GM23248 (cell line): ENCODE measurements around the gene NFIX. TPM values are rescaled to one million over a fixed set of nuclear protein-coding genes. Genes with fewer than 3 reads are reported as not detected.
A peak's percentile ranks its signal among the peaks of the same experiment; 100 is the strongest.

Source experiments
- DNase-seq: peaks from one replicate; pipeline ENCODE4 v3.0.0-alpha.2; 2015
- H2AFZ ChIP-seq: fragments of 200-600 bp; sonication (generic); 2 replicates; pipeline ENCODE4 v1.6.1; 2016; ENCODE audit warnings: antibody characterized with exemption
- H3F3A ChIP-seq: fragments of 200-600 bp; sonication (generic); 2 replicates; pipeline ENCODE4 v1.6.1; 2016; ENCODE audit warnings: mild to moderate bottlenecking, antibody characterized with exemption, mixed run types; ENCODE audit not compliant: insufficient read depth
- H3K27ac ChIP-seq: fragments of 200-600 bp; sonication (generic); 2 replicates; pipeline ENCODE4 v1.5.1; 2016; ENCODE audit warnings: mild to moderate bottlenecking
- H3K27me3 ChIP-seq: fragments of 200-600 bp; sonication (generic); replicated peaks from 2 replicates; pipeline ENCODE4 v1.6.1; 2016; ENCODE audit warnings: mild to moderate bottlenecking; ENCODE audit not compliant: insufficient read depth
- H3K36me3 ChIP-seq: fragments of 200-600 bp; sonication (generic); 2 replicates; pipeline ENCODE4 v1.6.1; 2016; ENCODE audit warnings: low read depth, mild to moderate bottlenecking
- H3K4me1 ChIP-seq: fragments of 200-600 bp; sonication (generic); 2 replicates; pipeline ENCODE4 v1.6.1; 2016; ENCODE audit warnings: mild to moderate bottlenecking; ENCODE audit not compliant: insufficient read depth
- H3K4me2 ChIP-seq: fragments of 200-600 bp; sonication (generic); one replicate; pipeline ENCODE4 v1.6.1; 2016; ENCODE audit warnings: mild to moderate bottlenecking; ENCODE audit not compliant: unreplicated experiment
- H3K4me3 ChIP-seq: fragments of 200-600 bp; sonication (generic); 2 replicates; pipeline ENCODE4 v1.5.1; 2016; ENCODE audit warnings: mild to moderate bottlenecking
- H3K79me2 ChIP-seq: fragments of 200-600 bp; sonication (generic); 2 replicates; pipeline ENCODE4 v1.6.1; 2016; ENCODE audit warnings: mild to moderate bottlenecking; ENCODE audit not compliant: insufficient read depth
- H3K9ac ChIP-seq: fragments of 200-600 bp; sonication (generic); 2 replicates; pipeline ENCODE4 v1.6.1; 2016; ENCODE audit warnings: mild to moderate bottlenecking
- H3K9me2 ChIP-seq: fragments of 200-600 bp; sonication (generic); 2 replicates; pipeline ENCODE4 v1.6.1; 2016; ENCODE audit warnings: mixed run types, mild to moderate bottlenecking, moderate library complexity; ENCODE audit not compliant: insufficient read depth
- H3K9me3 ChIP-seq: fragments of 200-600 bp; sonication (generic); one replicate; pipeline ENCODE4 v1.6.1; 2017; ENCODE audit warnings: low read depth
- H4K20me1 ChIP-seq: fragments of 200-600 bp; sonication (generic); 2 replicates; pipeline ENCODE4 v1.6.0; 2016; ENCODE audit not compliant: insufficient read depth
- EZH2 ChIP-seq: fragments of 200-600 bp; sonication (generic); IDR thresholded peaks from 2 replicates; pipeline ENCODE4 v1.6.1; 2018; ENCODE audit warnings: antibody characterized with exemption, mild to moderate bottlenecking; ENCODE audit not compliant: insufficient read depth, poor library complexity, severe bottlenecking
- EZH2phosphoT487 ChIP-seq: fragments of 200-600 bp; sonication (generic); IDR thresholded peaks from 2 replicates; pipeline ENCODE4 v1.6.1; 2018; ENCODE audit warnings: antibody characterized with exemption, moderate library complexity, mild to moderate bottlenecking, low read depth; ENCODE audit not compliant: insufficient read depth
- WGBS, 2 experiments: methylation state at CpG; one replicate each; pipeline ENCODE4 v1.1.6; 2015 to 2017; ENCODE audit warnings: low lambda C conversion rate in 2 of 2, low coverage in 1 of 2; ENCODE audit errors: missing lambda C conversion rate in 2 of 2; 5-methylcytosine and 5-hydroxymethylcytosine counted together
- in situ Hi-C: fragments of 300-500 bp; cut with MboI; formaldehyde crosslinking; loops from 2 replicates; pipeline ENCODE4 v1.15.0; 2020
- polyA plus RNA-seq: library from polyadenylated mRNA; unstranded; fragments of >200 nt; fragmentation: Nextera tagmentation; extraction: Ambion mirVana; gene quantifications from 2 replicates; pipeline ENCODE4 v1.2.1, GENCODE V29; 2016
- total RNA-seq: library from RNA; depleted of rRNA; stranded (reverse); fragments of >200 nt; shearing (Covaris generic); gene quantifications from 2 replicates; pipeline ENCODE4 v1.2.3, GENCODE V29; 2014

NFIX gene
- total and polyA plus RNA-seq, 2 experiments from 2014 or later = 60.8 to 71.0 TPM

DNA sequence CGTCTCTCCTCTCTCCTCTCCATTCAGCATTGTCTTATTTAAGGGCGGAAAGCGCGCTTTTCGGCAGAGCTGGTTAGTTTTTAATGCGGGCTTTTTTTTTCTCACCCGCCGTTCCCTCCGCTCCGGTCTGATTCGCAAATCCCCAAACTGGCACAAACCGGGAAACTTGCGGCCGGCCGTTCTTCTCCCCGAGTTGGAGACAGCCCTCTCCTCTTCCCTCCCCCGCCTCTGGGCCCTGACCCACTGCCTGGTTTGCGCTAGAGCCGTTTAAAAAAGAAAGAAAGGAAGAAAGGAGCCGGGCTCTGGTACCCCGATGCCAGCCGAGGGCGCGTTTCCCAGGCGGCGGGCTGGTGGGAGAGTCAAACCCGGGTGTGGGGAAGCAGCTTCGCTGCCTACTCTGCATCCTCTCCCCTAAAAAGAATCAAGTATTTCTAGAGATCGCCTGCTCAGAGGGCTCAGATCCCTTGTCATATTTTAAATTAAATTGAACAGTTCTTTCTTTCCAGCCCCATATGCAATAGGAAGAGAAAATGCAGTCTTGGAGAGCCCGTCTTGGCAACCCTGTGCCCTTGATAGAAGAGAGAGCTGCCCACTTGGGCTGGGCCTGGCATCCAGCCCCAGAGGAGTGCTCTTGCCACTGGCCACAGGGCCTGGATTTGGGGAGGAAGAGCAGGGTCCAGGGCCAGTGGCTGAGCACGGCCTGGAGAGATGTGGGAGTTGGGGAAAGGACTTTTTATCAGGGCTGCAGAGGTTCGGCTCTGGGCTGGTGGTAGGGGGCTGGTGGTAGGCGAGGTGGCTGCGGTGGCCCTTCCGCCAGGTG lies 19.0 kb downstream of the NFIX start:
- in situ Hi-C loops = no loop called here
- Histone ChIP-seq H3K4me3 (peak overlapping the region; percentile 78), H3F3A (peaks cover 20% of the 10 kb centered on the region), H3K4me1 (peaks cover 55% of the 10 kb centered on the region), H4K20me1 (no peaks in the 10 kb centered on the region), H3K79me2 (peaks cover 100% of the 10 kb centered on the region), H3K9me3 (no peaks in the 10 kb centered on the region), H2AFZ (no peak overlapping the region), H3K36me3 (no peaks in the 10 kb centered on the region), H3K9me2 (no peaks in the 10 kb centered on the region), H3K4me2 (peak overlapping the region; percentile 100), H3K9ac (peak overlapping the region; percentile 98), H3K27me3 (no peaks in the 10 kb centered on the region), H3K27ac (peak overlapping the region; percentile 99)
- WGBS, 2 experiments = 3 to 5% methylated on average over 35 of the region's 35 CpGs
- DNase-seq = peak; percentile 71
- TF ChIP-seq EZH2 (no peak), EZH2phosphoT487 (peak; percentile 74; the same call in 1 of the 2 replicates)

DNA sequence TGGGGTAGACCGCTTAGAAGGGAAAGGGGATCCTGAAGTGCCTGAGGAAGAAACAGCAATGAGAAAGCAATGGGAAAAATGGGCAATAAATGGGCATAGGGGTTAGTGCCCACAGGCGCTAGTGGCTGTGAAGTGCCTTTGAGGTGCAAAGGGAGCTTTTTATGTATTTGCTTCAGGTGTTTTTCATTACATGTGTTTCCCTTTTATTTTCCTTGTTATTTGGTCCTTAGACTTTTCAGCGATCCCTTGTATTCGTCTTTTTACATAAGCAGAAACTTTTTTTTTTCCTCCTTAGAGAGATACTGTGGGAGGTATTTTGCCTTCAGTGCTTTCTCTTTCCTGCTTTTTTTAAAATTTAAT lies 19.6 kb downstream of the NFIX start:
- Histone ChIP-seq H3K4me2 (peak overlapping the region; percentile 100), H3K79me2 (peaks cover 100% of the 10 kb centered on the region)

DNA sequence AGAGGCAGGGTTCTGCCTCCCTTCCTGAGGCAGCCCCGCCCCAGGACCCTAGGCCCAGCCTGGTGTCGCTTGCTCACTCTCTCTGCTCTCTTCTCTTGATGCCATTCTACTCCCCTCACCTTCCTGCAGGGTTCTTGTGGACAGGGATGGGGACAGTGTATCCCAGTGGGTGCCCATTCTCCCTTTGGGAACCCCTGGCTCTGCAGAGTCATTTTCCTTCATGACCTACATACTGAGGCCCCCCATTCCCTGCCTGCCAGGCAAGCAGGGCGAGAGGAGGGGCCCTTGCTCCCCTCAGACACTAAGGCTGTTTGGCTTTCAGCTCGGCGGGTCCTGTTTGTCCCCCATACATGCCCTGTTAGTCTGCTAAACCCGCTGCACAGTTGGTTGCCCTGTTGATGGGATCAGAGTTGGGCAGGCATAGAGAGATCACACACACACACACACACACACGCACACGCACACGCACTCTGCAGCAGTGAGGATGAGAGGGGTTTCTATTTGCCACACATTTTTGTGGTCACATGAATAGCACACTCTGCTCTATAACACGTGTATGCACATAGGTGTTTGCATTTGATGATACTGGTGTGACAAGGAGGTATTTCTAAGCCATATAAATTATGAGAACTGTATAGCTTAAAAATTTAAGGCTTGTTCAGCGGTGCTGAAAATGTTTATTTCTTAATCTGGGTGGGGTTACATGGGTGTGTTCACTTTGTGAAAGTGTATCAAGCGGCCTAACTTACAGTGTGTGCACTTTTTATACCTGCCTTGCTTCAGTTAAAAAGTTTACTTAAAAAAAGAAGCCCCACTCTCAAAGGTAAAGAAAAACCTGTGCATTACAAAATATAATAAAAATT lies 20.3 kb downstream of the NFIX start:
- in situ Hi-C loops = no loop called here
- DNase-seq = peak; percentile 67
- H3K36me3 ChIP-seq = no peaks in the 10 kb centered on the region
- no peaks in the 10 kb centered on the region for H3K9me2 ChIP-seq
- peaks cover 63% of the 10 kb centered on the region for H3K4me1 ChIP-seq
- H3K9ac ChIP-seq = peak overlapping the region; percentile 98
- TF ChIP-seq EZH2phosphoT487 = no peak
- TF ChIP-seq EZH2 = no peak
- no peak overlapping the region for H2AFZ ChIP-seq
- no peaks in the 10 kb centered on the region for H3K9me3 ChIP-seq
- H4K20me1 ChIP-seq = no peaks in the 10 kb centered on the region
- H3K4me3 ChIP-seq = peak overlapping the region; percentile 78
- H3F3A ChIP-seq = peaks cover 29% of the 10 kb centered on the region
- 22 to 26% methylated on average over 12 of the region's 12 CpGs for WGBS, 2 experiments
- H3K4me2 ChIP-seq = peak overlapping the region; percentile 100
- peaks cover 100% of the 10 kb centered on the region for H3K79me2 ChIP-seq
- H3K27ac ChIP-seq = peak overlapping the region; percentile 99
- no peaks in the 10 kb centered on the region for H3K27me3 ChIP-seq

More for the DNA sequence above, 19.6 kb downstream of the NFIX start:
- H3K4me1 ChIP-seq = peaks cover 56% of the 10 kb centered on the region
- H3K27me3 ChIP-seq = no peaks in the 10 kb centered on the region
- H3K27ac ChIP-seq = peak overlapping the region; percentile 99
- in situ Hi-C loops = no loop called here
- H3K9me2 ChIP-seq = no peaks in the 10 kb centered on the region
- H3K9me3 ChIP-seq = no peaks in the 10 kb centered on the region
- DNase-seq = peak; percentile 48
- 40% methylated on average over 4 of the region's 4 CpGs for WGBS, 2 experiments
- H3K36me3 ChIP-seq = no peaks in the 10 kb centered on the region
- no peak overlapping the region for H2AFZ ChIP-seq
- H3F3A ChIP-seq = peaks cover 26% of the 10 kb centered on the region
- TF ChIP-seq EZH2phosphoT487 (no peak), EZH2 (no peak)
- peak overlapping the region; percentile 98 for H3K9ac ChIP-seq
- H4K20me1 ChIP-seq = no peaks in the 10 kb centered on the region
- H3K4me3 ChIP-seq = peak overlapping the region; percentile 78

DNA sequence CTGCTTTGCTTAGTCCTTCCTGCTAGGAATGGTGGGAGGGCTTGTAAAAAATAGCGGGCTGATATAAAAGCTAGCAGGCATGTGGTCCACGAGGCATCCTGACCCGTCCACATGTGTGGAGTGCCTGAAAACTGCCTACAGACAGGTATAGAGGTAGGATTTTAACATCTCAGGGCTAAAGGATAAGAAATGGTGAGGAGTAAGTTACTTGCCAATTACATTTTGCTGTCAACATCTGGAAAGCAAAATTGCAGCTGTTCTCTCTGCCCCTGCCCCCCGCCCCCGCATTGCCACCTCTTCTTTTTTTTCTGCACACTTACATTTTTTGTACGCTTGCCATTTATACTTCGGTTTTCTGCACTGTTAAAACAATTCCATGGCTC lies 21.0 kb downstream of the NFIX start:
- no peak for DNase-seq
- Histone ChIP-seq H3F3A (peaks cover 29% of the 10 kb centered on the region), H3K4me3 (peak overlapping the region; percentile 78), H3K36me3 (no peaks in the 10 kb centered on the region), H3K79me2 (peaks cover 100% of the 10 kb centered on the region), H3K27ac (peak overlapping the region; percentile 99), H3K9me3 (no peaks in the 10 kb centered on the region), H3K9me2 (no peaks in the 10 kb centered on the region), H2AFZ (no peak overlapping the region), H4K20me1 (no peaks in the 10 kb centered on the region), H3K4me2 (peak overlapping the region; percentile 100), H3K4me1 (peaks cover 67% of the 10 kb centered on the region), H3K9ac (peak overlapping the region; percentile 98), H3K27me3 (no peaks in the 10 kb centered on the region)
- TF ChIP-seq EZH2phosphoT487 (no peak), EZH2 (no peak)
- WGBS, 2 experiments = 16 to 17% methylated on average over 7 of the region's 7 CpGs
- in situ Hi-C loops = no loop called here
